ENCODE measurements around the gene POLR3E.

Gene POLR3E

DNA sequence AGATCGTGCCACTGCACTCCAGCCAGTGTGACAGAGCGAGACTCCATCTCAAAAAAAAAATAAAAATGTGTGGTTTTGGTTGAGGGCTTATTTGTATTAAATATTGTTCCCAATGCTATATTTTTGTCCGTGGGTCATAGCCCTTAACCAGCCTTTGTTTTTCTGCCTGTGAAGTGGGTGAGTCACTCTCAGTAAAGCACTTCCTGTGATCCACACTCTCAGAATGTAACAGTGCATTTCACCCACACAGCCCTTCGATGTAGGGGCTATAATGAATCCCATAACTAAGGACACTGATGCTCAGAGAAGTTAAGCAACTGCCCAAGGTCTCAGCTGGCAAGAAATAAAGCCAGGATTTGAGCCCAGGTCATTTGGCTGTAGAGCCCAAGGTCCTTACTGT is 34.7 kb upstream of the POLR3E start:
- TF ChIP-seq, protein P1, sequence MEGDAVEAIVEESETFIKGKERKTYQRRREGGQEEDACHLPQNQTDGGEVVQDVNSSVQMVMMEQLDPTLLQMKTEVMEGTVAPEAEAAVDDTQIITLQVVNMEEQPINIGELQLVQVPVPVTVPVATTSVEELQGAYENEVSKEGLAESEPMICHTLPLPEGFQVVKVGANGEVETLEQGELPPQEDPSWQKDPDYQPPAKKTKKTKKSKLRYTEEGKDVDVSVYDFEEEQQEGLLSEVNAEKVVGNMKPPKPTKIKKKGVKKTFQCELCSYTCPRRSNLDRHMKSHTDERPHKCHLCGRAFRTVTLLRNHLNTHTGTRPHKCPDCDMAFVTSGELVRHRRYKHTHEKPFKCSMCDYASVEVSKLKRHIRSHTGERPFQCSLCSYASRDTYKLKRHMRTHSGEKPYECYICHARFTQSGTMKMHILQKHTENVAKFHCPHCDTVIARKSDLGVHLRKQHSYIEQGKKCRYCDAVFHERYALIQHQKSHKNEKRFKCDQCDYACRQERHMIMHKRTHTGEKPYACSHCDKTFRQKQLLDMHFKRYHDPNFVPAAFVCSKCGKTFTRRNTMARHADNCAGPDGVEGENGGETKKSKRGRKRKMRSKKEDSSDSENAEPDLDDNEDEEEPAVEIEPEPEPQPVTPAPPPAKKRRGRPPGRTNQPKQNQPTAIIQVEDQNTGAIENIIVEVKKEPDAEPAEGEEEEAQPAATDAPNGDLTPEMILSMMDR (IDR thresholded peaks at IDR 0.05; ENCODE audit: low read length, missing control alignments) = no peak
- peak; percentile 41 for DNase-seq (ENCODE audit: low read depth)

DNA sequence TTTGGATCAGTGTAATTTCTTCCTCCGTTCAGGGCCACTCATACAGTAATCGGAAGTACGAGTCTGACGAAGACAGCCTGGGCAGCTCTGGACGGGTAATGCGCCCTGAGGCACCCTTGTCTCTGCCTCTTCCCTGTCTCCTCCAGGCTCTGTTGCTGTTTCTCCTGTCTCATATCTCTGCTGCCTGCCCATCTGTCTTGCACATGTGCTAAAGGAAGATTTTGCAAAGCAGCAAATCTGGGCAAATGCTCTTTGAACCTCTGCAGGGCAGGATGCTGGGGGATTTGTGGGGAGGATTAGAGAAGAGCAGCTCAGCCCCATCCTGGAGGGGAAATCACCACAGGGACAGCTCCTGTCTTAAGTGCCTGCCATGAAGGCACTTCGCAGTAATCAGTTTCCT is 32.4 kb upstream of the POLR3E start:
- TF ChIP-seq, protein P1 (IDR thresholded peaks at IDR 0.05; ENCODE audit: low read length, missing control alignments) = no peak
- DNase-seq (ENCODE audit: low read depth) = no peak

More for the DNA sequence above, 34.7 kb upstream of the POLR3E start:
- no peak overlapping the region for H3K4me3 ChIP-seq (replicated peaks; ENCODE audit: low read depth, low read length)

DNA sequence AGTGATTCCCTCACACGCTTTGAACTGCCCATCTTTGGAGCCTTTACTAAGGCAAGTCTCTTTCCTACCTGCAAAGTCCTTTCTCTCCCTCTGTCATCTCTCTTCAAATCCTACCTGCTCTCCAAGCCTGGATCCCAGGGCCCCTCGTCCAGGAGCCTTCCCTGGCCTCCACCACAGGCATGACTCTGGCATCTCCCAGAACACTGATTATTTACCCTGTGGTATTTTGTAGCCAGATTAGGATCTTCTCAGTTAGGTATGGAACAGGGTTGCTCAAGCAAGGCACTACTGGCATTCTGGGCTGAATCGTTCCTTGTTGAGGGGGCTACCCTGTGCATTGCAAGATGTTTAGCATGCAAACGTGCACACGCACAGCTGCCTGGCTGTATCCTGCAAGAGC is 31.9 kb upstream of the POLR3E start:
- no peak overlapping the region for H3K4me3 ChIP-seq (replicated peaks; ENCODE audit: low read depth, low read length)
- no peak for DNase-seq (ENCODE audit: low read depth)
- TF ChIP-seq, protein P1 (IDR thresholded peaks at IDR 0.05; ENCODE audit: low read length, missing control alignments) = no peak

More for the DNA sequence above, 32.4 kb upstream of the POLR3E start:
- H3K4me3 ChIP-seq (replicated peaks; ENCODE audit: low read depth, low read length) = no peak overlapping the region

DNA sequence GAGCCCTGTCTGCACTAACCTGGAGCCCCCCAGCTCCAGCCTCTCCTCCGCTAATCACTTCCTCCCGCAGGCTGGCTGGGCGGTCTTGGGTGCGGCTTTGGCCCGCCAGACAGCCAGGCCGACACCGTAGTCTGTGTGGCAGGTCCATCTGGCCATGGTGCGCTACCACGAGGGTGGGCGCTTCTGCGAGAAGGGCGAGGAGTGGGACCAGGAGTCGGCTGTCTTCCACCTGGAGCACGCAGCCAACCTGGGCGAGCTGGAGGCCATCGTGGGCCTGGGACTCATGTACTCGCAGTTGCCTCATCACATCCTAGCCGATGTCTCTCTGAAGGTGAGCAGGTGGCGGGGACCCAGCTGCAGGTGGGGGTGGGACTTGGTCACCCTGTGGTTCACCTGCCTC is 30.7 kb upstream of the POLR3E start:
- no peak for DNase-seq (ENCODE audit: low read depth)
- no peak overlapping the region for H3K4me3 ChIP-seq (replicated peaks; ENCODE audit: low read depth, low read length)
- TF ChIP-seq, protein P1 (IDR thresholded peaks at IDR 0.05; ENCODE audit: low read length, missing control alignments) = no peak

DNA sequence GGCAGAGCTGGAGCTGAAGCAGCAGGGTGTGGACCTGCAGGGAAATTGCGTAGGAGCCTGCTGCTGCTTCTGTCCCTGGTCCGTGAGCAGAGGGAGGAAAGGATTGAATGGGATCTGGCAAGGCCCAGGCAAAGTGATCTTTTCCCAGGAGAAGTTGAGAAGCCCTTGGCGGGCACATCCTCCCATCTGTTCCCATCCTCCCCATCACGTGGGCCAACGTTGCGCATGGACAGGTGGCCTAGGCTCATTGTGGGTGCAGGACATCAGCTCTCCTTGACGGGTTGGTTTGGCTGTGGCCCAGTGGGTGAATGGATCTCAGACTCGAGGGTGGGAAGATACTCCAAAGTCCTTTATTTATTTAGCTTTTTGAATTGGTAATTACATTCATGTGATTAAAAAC is 29.4 kb upstream of the POLR3E start:
- TF ChIP-seq, protein P1 (IDR thresholded peaks at IDR 0.05; ENCODE audit: low read length, missing control alignments) = no peak
- no peak for DNase-seq (ENCODE audit: low read depth)

DNA sequence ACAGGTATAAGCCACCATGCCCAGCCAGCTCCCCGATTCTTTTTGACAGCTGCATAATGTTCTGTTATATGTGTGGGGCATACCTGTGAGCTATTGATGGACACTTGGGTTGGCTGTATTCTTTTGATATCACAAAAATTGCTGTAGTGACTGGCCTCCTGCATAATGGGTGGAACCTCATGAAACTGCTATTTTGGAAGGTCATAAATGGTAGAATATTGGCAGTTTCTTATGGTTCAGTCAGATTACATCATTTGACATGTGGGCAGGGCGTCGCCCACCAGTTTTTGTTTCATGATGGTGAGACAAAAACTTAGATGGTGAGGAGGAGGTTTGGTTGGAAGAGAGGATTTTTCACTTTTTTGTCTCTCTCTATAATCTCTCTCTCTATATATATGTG is 26.7 kb upstream of the POLR3E start:
- TF ChIP-seq, protein P1 (IDR thresholded peaks at IDR 0.05; ENCODE audit: low read length, missing control alignments) = no peak
- no peak overlapping the region for H3K4me3 ChIP-seq (replicated peaks; ENCODE audit: low read depth, low read length)
- DNase-seq (ENCODE audit: low read depth) = no peak

More for the DNA sequence above, 29.4 kb upstream of the POLR3E start:
- no peak overlapping the region for H3K4me3 ChIP-seq (replicated peaks; ENCODE audit: low read depth, low read length)

DNA sequence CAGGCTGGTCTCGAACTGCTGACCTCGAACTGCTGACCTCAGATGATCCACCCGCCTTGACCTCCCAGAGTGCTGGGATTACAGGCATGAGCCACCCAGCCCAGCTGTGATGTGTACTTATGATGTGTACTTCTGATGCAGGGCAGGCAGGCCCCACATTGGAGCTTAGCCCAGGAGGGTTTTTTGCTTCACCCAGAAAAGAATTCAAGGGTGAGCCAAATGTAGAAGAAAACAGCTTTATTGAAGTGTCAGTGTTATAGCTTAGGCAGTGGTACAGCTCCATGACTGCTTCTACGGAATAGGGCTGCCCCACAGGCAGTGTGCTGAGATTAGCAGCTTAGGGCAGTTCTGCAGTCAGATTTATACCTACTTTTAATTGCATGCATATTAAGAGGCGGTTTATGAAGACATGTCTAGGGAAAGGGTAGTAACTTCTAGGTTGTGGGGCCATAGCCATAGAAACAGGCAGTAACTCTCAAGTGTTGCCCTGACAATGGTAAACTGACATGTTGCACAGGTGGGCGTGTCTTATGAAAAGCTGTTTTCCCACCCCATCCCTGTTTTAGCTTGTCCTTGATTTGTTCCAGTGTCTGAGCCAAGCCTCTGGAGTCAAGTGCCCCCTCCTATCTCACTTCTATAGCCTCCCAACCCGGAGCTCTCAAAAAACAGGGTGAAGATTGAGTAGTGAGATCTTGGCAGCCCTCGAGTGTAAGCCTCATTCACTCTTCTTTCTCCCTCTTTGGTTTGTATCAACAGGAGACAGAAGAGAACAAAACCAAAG is 24.1 kb upstream of the POLR3E start:
- H3K4me3 ChIP-seq (replicated peaks; ENCODE audit: low read depth, low read length) = no peak overlapping the region
- DNase-seq (ENCODE audit: low read depth) = no peak
- TF ChIP-seq, protein P1 (IDR thresholded peaks at IDR 0.05; ENCODE audit: low read length, missing control alignments) = no peak

Measured in fibroblast of pulmonary artery (primary cell).